ENCODE data around the gene BARX1. TPM values are rescaled to one million over a fixed set of nuclear protein-coding genes. Genes with fewer than 3 reads are reported as not detected.
"Not testable (repeated sequence)": the region's sequence is repeated elsewhere in the genome, so short reads cannot be mapped to it uniquely, and the experiment has no call there.

BARX1 gene
- total and polyA plus RNA-seq, 3 experiments from 2014 or later = not detected

GRCh38 chr9:93975262-93975661, 20.1 kb upstream of the BARX1 start:
- Histone ChIP-seq H3K27me3 (ENCODE audit: insufficient read depth, low read length, poor library complexity, severe bottlenecking) (no peaks in the 10 kb centered on the region), H3K4me3 (ENCODE audit: low read length) (no peak overlapping the region), H3K4me1 (ENCODE audit: insufficient read depth, low read length) (no peaks in the 10 kb centered on the region), H3K27ac (ENCODE audit: low read depth, low read length) (no peak overlapping the region), H3K36me3 (ENCODE audit: insufficient read depth, low read length) (no peaks in the 10 kb centered on the region), H3K9me3 (ENCODE audit: low read length) (no peaks in the 10 kb centered on the region)
- H3K9me3 Mint-ChIP-seq = peaks cover 0 to 10% (median 6%) of the 10 kb centered on the region in 5 donors
- no peak overlapping the region for H3K4me3 Mint-ChIP-seq
- no peak for DNase-seq
- H3K27ac Mint-ChIP-seq = no peak overlapping the region
- peaks cover 10 to 59% of the 10 kb centered on the region in 2 donors for H3K27me3 Mint-ChIP-seq
- ChIA-PET CTCF (interaction anchor here (1.3 kb wide), 1 partner anchor 13 kb away, joined by 3 read pairs; no protein-coding TSS in a partner anchor), POLR2A (no interaction called here)
- peaks cover 0 to 8% (median 3%) of the 10 kb centered on the region in 3 donors for H3K36me3 Mint-ChIP-seq
- no peaks in the 10 kb centered on the region for H3K4me1 Mint-ChIP-seq

GRCh38 chr9:93974151-93974550, 19.0 kb upstream of the BARX1 start:
- CTCF ChIA-PET = no interaction called here

GRCh38 chr9:93972655-93973054, 17.5 kb upstream of the BARX1 start:
- DNase-seq; H3K4me1 Mint-ChIP-seq; H3K27ac Mint-ChIP-seq; POLR2A ChIA-PET; H3K36me3 ChIP-seq (ENCODE audit: insufficient read depth, low read length); H3K4me1 ChIP-seq (ENCODE audit: insufficient read depth, low read length); H3K4me3 Mint-ChIP-seq; CTCF ChIA-PET; H3K27ac ChIP-seq (ENCODE audit: low read depth, low read length); H3K36me3 Mint-ChIP-seq; H3K27me3 ChIP-seq (ENCODE audit: insufficient read depth, low read length, poor library complexity, severe bottlenecking); H3K4me3 ChIP-seq (ENCODE audit: low read length); H3K9me3 ChIP-seq (ENCODE audit: low read length): not testable (repeated sequence)
- Mint-ChIP-seq H3K27me3 (peaks cover 18 to 44% of the 10 kb centered on the region in 2 donors), H3K9me3 (peaks cover 0 to 10% (median 6%) of the 10 kb centered on the region in 5 donors)

More at GRCh38 chr9:93974151-93974550, 19.0 kb upstream of the BARX1 start:
- Mint-ChIP-seq H3K4me1 (no peaks in the 10 kb centered on the region), H3K36me3 (peaks cover 0 to 8% (median 3%) of the 10 kb centered on the region in 3 donors), H3K9me3 (peaks cover 0 to 10% (median 6%) of the 10 kb centered on the region in 5 donors), H3K4me3 (no peak overlapping the region), H3K27ac (no peak overlapping the region), H3K27me3 (peaks cover 13 to 53% of the 10 kb centered on the region in 2 donors)
- POLR2A ChIA-PET = no interaction called here
- Histone ChIP-seq H3K4me1 (ENCODE audit: insufficient read depth, low read length) (no peaks in the 10 kb centered on the region), H3K27me3 (ENCODE audit: insufficient read depth, low read length, poor library complexity, severe bottlenecking) (no peaks in the 10 kb centered on the region), H3K36me3 (ENCODE audit: insufficient read depth, low read length) (no peaks in the 10 kb centered on the region), H3K9me3 (ENCODE audit: low read length) (no peaks in the 10 kb centered on the region), H3K27ac (ENCODE audit: low read depth, low read length) (no peak overlapping the region), H3K4me3 (ENCODE audit: low read length) (no peak overlapping the region)
- DNase-seq = no peak

- Mint-ChIP-seq H3K27ac (no peak overlapping the region), H3K9me3 (peaks cover 0 to 10% (median 6%) of the 10 kb centered on the region in 5 donors), H3K4me1 (no peaks in the 10 kb centered on the region), H3K36me3 (peaks cover 0 to 8% (median 3%) of the 10 kb centered on the region in 3 donors), H3K27me3 (peaks cover 23 to 46% of the 10 kb centered on the region in 2 donors), H3K4me3 (no peak overlapping the region)
- no peak for DNase-seq
- H3K36me3 ChIP-seq (ENCODE audit: insufficient read depth, low read length) = no peaks in the 10 kb centered on the region
- H3K4me3 ChIP-seq (ENCODE audit: low read length) = no peak overlapping the region
- no peak overlapping the region for H3K27ac ChIP-seq (ENCODE audit: low read depth, low read length)
- POLR2A ChIA-PET = no interaction called here
- no peaks in the 10 kb centered on the region for H3K4me1 ChIP-seq (ENCODE audit: insufficient read depth, low read length)
- CTCF ChIA-PET = no interaction called here
- no peaks in the 10 kb centered on the region for H3K27me3 ChIP-seq (ENCODE audit: insufficient read depth, low read length, poor library complexity, severe bottlenecking)
- H3K9me3 ChIP-seq (ENCODE audit: low read length) = no peaks in the 10 kb centered on the region
These were observed 14.1 kb upstream of the BARX1 start for GRCh38 chr9:93969328-93969661.

GRCh38 chr9:93968451-93969327, 13.5 kb upstream of the BARX1 start:
- H3K36me3 ChIP-seq (ENCODE audit: insufficient read depth, low read length) = no peaks in the 10 kb centered on the region
- DNase-seq = no peak
- no peaks in the 10 kb centered on the region for H3K4me1 Mint-ChIP-seq
- peaks cover 0 to 8% (median 3%) of the 10 kb centered on the region in 3 donors for H3K36me3 Mint-ChIP-seq
- H3K4me1 ChIP-seq (ENCODE audit: insufficient read depth, low read length) = no peaks in the 10 kb centered on the region
- no peak overlapping the region for H3K4me3 ChIP-seq (ENCODE audit: low read length)
- H3K9me3 ChIP-seq (ENCODE audit: low read length) = no peaks in the 10 kb centered on the region
- H3K9me3 Mint-ChIP-seq = peaks cover 0 to 10% (median 6%) of the 10 kb centered on the region in 5 donors
- no peak overlapping the region for H3K27ac Mint-ChIP-seq
- ChIA-PET CTCF (no interaction called here), POLR2A (no interaction called here)
- H3K4me3 Mint-ChIP-seq = no peak overlapping the region
- no peak overlapping the region for H3K27ac ChIP-seq (ENCODE audit: low read depth, low read length)
- peaks cover 23 to 47% of the 10 kb centered on the region in 2 donors for H3K27me3 Mint-ChIP-seq
- no peaks in the 10 kb centered on the region for H3K27me3 ChIP-seq (ENCODE audit: insufficient read depth, low read length, poor library complexity, severe bottlenecking)

- no peaks in the 10 kb centered on the region for H3K9me3 ChIP-seq (ENCODE audit: low read length)
- no peak overlapping the region for H3K4me3 Mint-ChIP-seq
- no peak for DNase-seq
These were observed 12.1 kb upstream of the BARX1 start for GRCh38 chr9:93967020-93967803.

GRCh38 chr9:93965830-93966577, 10.8 kb upstream of the BARX1 start:
- Histone ChIP-seq H3K4me3 (ENCODE audit: low read length) (no peak overlapping the region), H3K4me1 (ENCODE audit: insufficient read depth, low read length) (peaks cover 4% of the 10 kb centered on the region), H3K36me3 (ENCODE audit: insufficient read depth, low read length) (no peaks in the 10 kb centered on the region), H3K27ac (ENCODE audit: low read depth, low read length) (no peak overlapping the region), H3K27me3 (ENCODE audit: insufficient read depth, low read length, poor library complexity, severe bottlenecking) (peaks cover 8% of the 10 kb centered on the region), H3K9me3 (ENCODE audit: low read length) (no peaks in the 10 kb centered on the region)
- DNase-seq = no peak
- Mint-ChIP-seq H3K27ac (no peak overlapping the region), H3K36me3 (no peaks in the 10 kb centered on the region), H3K27me3 (peaks cover 27 to 54% of the 10 kb centered on the region in 2 donors), H3K4me1 (peaks cover 7 to 12% (median 12%) of the 10 kb centered on the region in 3 donors), H3K9me3 (no peaks in the 10 kb centered on the region), H3K4me3 (no peak overlapping the region)
- POLR2A ChIA-PET = no interaction called here
- CTCF ChIA-PET = no interaction called here

More at GRCh38 chr9:93967020-93967803, 12.1 kb upstream of the BARX1 start:
- ChIA-PET POLR2A (no interaction called here), CTCF (no interaction called here)
- Mint-ChIP-seq H3K36me3 (peaks cover 0 to under 1% (median 0%) of the 10 kb centered on the region in 3 donors), H3K27ac (no peak overlapping the region), H3K27me3 (peaks cover 26 to 50% of the 10 kb centered on the region in 2 donors), H3K4me1 (peaks cover 7 to 9% (median 7%) of the 10 kb centered on the region in 3 donors), H3K9me3 (peaks cover 0 to under 1% (median under 1%) of the 10 kb centered on the region in 5 donors)
- H3K4me1 ChIP-seq (ENCODE audit: insufficient read depth, low read length) = peaks cover 4% of the 10 kb centered on the region
- no peaks in the 10 kb centered on the region for H3K27me3 ChIP-seq (ENCODE audit: insufficient read depth, low read length, poor library complexity, severe bottlenecking)
- no peaks in the 10 kb centered on the region for H3K36me3 ChIP-seq (ENCODE audit: insufficient read depth, low read length)
- no peak overlapping the region for H3K27ac ChIP-seq (ENCODE audit: low read depth, low read length)
- H3K4me3 ChIP-seq (ENCODE audit: low read length) = no peak overlapping the region

Measured in CD8-positive, alpha-beta memory T cell (primary cell).